H54 (cell line): Measurements from ENCODE around the gene NR1I3.

Experiments used
- DNase-seq: peaks from one replicate; pipeline ENCODE4 v3.0.0; 2011; ENCODE audit warnings: low spot score, mixed read lengths; ENCODE audit not compliant: insufficient read length
- FAIRE-seq: peaks from 3 replicates; lab custom pipeline; 2011; peaks lifted over from hg19 to GRCh38; lab: Jason Lieb, UNC
- POLR2A ChIP-seq: IDR thresholded peaks from 2 replicates; pipeline ENCODE4 v1.6.1; 2011; ENCODE audit warnings: low read depth, mild to moderate bottlenecking, low read length

Gene NR1I3

DNA sequence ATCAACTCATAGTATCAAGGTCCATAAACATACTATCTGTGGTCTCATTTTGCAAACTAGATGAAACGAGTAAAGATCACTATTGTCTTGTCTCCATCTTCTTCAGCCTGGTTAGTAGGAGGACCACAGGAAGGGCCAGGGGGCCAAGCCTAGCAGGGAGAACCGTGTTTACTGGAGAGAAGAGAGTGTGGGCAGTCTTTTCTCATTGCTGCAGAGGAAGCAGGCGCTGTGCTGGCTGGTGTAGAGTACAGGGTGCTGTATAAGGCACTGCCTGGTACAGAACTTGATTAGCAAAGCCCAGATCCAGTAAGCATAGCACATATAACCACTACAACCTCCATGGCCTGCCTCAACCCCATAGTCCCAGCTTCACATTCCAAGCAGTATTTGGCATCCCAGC is 50.7 kb downstream of the NR1I3 start:
- DNase-seq: no peak

DNA sequence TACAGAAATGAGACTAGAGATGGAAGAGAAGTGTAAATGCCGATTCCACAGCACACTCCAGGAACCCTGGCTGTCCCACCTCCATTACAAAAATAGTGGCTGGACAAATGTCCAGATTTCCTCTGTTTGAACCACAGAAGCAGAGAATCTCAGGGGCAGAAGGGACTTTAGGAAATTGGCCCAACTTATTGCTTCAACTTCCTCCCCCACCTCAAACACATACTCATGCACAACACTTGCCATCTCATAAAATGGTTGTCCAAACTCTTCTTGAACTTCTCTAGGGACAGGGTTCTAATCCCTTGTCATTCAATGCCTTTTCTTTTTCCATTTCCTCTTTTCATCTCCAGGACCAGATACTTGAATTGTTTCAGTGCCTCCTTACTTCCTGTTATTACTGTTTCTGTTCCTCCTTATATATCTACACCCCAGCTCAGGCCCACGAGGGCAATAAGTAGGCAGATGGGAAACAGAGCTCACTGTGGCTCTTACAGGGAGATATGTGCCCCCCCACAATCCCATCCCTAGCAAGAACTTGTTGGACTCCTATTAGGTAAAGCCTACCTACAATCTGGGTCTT is 52.2 kb downstream of the NR1I3 start:
- no peak for TF ChIP-seq POLR2A
- DNase-seq: no peak
- no peak for FAIRE-seq

More for the DNA sequence above, 50.7 kb downstream of the NR1I3 start:
- no peak for FAIRE-seq
- TF ChIP-seq POLR2A: no peak

DNA sequence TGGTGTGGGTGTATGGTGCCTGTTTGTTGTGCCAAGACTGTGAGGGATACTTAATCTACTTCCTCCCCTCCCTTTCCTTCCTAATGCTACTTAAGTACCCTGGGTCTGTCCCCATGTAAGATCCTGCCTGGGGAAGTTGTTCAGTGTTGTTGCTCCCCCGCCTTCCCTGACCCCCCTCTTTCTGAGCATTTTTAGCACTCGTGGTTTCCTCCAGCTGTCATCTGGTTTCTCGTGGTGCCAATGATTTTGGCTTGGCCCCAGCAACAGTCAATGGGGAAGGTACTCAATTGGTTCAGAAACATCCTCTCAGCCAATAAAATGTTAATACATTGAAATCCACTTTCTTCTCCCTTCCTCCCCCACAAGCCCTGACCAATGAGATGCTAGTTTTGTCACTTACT is 52.7 kb downstream of the NR1I3 start:
- DNase-seq (peak; percentile 38), FAIRE-seq (no peak)
- no peak for TF ChIP-seq POLR2A

DNA sequence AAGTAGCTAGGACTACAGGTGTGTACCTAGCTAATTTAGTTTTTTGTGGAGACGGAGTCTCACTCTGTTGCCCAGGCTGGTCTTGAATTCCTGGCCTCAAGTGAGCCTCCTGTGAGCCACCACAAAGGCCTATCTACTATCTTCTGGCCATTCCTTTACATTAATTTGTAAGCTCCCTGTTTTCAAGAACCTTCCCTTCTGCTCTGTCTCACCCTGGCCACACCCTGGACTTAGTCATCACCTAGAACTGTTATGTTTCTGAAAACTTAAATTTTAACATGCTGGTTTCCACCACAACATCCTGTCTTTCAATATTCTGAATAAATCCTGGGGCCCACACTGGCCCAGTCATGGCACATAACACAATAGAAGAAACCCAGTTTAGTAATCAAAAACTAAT is 55.8 kb downstream of the NR1I3 start:
- no peak for FAIRE-seq
- peak; percentile 44 for DNase-seq
- no peak for TF ChIP-seq POLR2A

DNA sequence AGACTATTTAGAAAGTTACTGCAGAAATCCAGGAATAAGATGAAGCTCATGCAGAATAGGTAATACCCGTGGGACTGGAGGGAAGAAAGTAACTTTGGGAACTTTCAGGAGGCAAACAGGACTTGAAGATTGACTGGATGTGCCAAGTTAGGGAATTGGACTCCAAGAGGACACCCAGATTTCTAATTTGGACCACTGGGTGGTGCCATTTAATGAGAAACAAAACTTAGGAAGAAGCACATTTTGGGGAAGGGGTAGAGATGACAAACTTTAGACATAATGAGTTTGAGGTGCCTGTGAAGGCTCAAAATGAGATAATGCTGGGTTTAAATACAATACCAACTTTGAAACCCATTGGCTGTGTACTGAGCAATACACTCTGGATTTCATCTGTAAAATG is 57.4 kb downstream of the NR1I3 start:
- no peak for FAIRE-seq
- no peak for TF ChIP-seq POLR2A
- no peak for DNase-seq

DNA sequence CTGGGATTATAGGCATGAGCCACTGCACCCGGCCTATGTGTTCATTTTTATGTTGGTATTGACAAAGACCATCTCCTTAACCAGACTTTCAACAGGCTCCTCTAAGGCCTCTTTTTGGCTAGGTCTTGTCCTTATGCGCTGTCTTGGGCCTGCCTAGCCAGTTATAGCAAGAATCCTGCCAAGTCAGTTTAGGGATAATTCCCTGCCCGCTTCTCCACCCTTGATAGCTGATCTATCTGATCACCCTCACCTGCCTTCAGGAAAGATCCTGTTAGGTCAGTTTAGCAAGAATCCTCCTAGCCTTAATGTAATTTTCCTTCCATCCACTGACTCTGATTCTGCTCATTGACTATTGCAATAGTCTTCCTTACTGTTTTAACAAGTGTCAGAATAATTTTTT is 58.3 kb downstream of the NR1I3 start:
- no peak for DNase-seq
- TF ChIP-seq POLR2A: no peak
- FAIRE-seq: no peak
